Effector memory CD8-positive, alpha-beta T cell (primary cell): ENCODE data around the gene ALKBH5.

Source experiments
- ATAC-seq: fragments of 150-1000 bp; cut with Tn5 transposase; replicated peaks from 2 replicates; pipeline ENCODE4 v1.10.0; 2021; ENCODE audit warnings: mild to moderate bottlenecking, moderate library complexity
- DNase-seq, 3 experiments: peaks; one replicate each; pipeline ENCODE4 v3.0.0; 2021
- H3K27ac Mint-ChIP-seq, 2 donors: one replicate each; pipeline ENCODE4 v1.8.0; 2022; ENCODE audit warnings: mild to moderate bottlenecking in 2 of 2, mixed read lengths in 2 of 2, moderate library complexity in 2 of 2
- H3K27me3 Mint-ChIP-seq, 2 donors: one replicate each; pipeline ENCODE4 v1.8.0; 2022; ENCODE audit warnings: mixed read lengths in 2 of 2
- H3K36me3 Mint-ChIP-seq: one replicate; pipeline ENCODE4 v1.8.0; 2022; ENCODE audit warnings: mild to moderate bottlenecking, moderate library complexity, mixed read lengths; ENCODE audit not compliant: insufficient read depth
- H3K4me1 Mint-ChIP-seq, 2 donors: one replicate each; pipeline ENCODE4 v1.8.0; 2022; ENCODE audit warnings: low read depth in 2 of 2, mixed read lengths in 2 of 2
- H3K4me3 Mint-ChIP-seq, 2 donors: one replicate each; pipeline ENCODE4 v1.8.0; 2022; ENCODE audit warnings: mild to moderate bottlenecking in 2 of 2, mixed read lengths in 2 of 2, moderate library complexity in 2 of 2
- H3K9me3 Mint-ChIP-seq, 2 donors: one replicate each; pipeline ENCODE4 v1.8.0; 2022; ENCODE audit warnings: mixed read lengths in 2 of 2

The ALKBH5 gene

GRCh38 chr17:18161207-18162145, 22.2 kb upstream of the ALKBH5 start:
- H3K36me3 Mint-ChIP-seq, result peaks cover 3% of the 10 kb centered on the region
- H3K27me3 Mint-ChIP-seq, result peaks cover 0 to 8% of the 10 kb centered on the region in 2 donors
- no peak for ATAC-seq
- no peak for DNase-seq
- peaks cover 8 to 9% of the 10 kb centered on the region in 2 donors for H3K4me1 Mint-ChIP-seq
- H3K9me3 Mint-ChIP-seq, result no peaks in the 10 kb centered on the region
- no peak overlapping the region for H3K27ac Mint-ChIP-seq
- H3K4me3 Mint-ChIP-seq, result no peak overlapping the region

- DNase-seq (no peak), ATAC-seq (no peak)
- Mint-ChIP-seq H3K27ac (no peak overlapping the region), H3K27me3 (peaks cover 0 to 8% of the 10 kb centered on the region in 2 donors), H3K9me3 (no peaks in the 10 kb centered on the region), H3K4me1 (peaks cover 3 to 4% of the 10 kb centered on the region in 2 donors), H3K36me3 (peaks cover 3% of the 10 kb centered on the region), H3K4me3 (no peak overlapping the region)
Observed at GRCh38 chr17:18163547-18163946, 20.1 kb upstream of the ALKBH5 start.

DNA sequence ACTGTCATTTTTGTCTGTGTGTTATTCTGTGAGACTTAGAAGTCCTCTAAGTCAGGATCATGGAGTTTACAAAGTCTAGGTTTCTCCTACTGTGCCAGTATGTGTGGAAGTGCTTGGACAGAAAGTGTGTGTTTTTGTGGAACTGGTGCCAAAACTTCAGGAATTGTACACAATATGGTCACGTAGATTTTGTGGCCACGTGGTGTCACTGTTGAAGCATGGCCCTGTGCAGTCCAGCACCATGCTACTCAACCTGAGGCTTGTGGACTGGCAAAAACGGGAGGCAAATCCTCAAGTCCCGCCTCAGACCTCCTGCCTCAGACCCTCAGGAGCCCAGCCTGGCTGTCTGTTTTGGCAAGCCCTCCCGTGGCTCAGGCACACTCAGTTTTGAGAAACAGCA, 16.7 kb upstream of the ALKBH5 start:
- no peak overlapping the region for H3K27ac Mint-ChIP-seq
- no peaks in the 10 kb centered on the region for H3K36me3 Mint-ChIP-seq
- H3K4me3 Mint-ChIP-seq, result no peak overlapping the region
- no peak for DNase-seq
- no peaks in the 10 kb centered on the region for H3K9me3 Mint-ChIP-seq
- no peaks in the 10 kb centered on the region for H3K4me1 Mint-ChIP-seq
- no peak for ATAC-seq
- H3K27me3 Mint-ChIP-seq, result peaks cover 0 to 1% of the 10 kb centered on the region in 2 donors

GRCh38 chr17:18167421-18167820, 16.2 kb upstream of the ALKBH5 start:
- H3K36me3 Mint-ChIP-seq, result peaks cover 3% of the 10 kb centered on the region
- no peaks in the 10 kb centered on the region for H3K4me1 Mint-ChIP-seq
- DNase-seq (no peak), ATAC-seq (no peak)
- H3K27ac Mint-ChIP-seq, result no peak overlapping the region
- H3K27me3 Mint-ChIP-seq, result no peaks in the 10 kb centered on the region
- H3K4me3 Mint-ChIP-seq, result no peak overlapping the region
- H3K9me3 Mint-ChIP-seq, result no peaks in the 10 kb centered on the region

DNA sequence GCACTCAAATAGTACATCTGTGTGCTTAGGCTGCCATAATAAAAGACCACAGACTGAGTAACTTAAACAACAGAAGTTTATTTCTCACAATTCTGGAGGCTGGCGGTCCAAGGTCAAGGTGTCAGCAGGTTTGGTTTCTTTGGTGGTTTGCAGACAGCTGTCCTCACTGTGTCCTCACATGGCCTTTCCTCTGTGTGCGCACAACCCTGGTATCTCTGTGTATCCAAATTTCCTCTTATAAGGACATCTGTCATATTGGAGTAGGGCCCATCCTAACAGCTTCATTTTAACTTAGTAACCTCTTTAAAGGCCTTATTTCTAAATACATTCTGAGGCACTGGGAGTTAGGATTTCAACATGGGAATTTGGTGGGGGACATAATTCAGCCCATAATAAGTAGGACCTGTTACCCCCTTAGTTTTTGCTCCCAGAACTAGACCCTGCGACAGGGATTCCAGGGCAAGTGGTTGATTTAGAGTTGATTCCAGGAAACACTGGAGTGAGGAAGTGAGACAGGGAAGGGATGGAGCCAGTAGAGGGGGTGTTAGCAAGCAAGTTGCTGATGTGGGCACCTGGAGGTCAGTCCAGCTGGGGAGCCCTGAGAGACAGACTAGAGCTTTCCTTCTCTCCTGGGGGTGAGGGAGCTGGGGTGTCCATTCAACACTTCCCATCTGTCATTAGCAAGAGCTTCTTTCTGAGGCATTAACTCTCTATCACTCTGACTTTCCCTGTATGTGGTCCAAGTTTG, 10.9 kb upstream of the ALKBH5 start:
- peaks cover 0 to 1% of the 10 kb centered on the region in 2 donors for H3K4me1 Mint-ChIP-seq
- H3K27me3 Mint-ChIP-seq, result no peaks in the 10 kb centered on the region
- no peaks in the 10 kb centered on the region for H3K9me3 Mint-ChIP-seq
- DNase-seq, result no peak
- no peak overlapping the region for H3K4me3 Mint-ChIP-seq
- H3K27ac Mint-ChIP-seq, result no peak overlapping the region
- H3K36me3 Mint-ChIP-seq, result peaks cover 3% of the 10 kb centered on the region
- ATAC-seq, result no peak

GRCh38 chr17:18173740-18174139, 9.9 kb upstream of the ALKBH5 start:
- Mint-ChIP-seq H3K36me3 (peaks cover 6% of the 10 kb centered on the region), H3K4me3 (no peak overlapping the region), H3K4me1 (peaks cover 0 to 1% of the 10 kb centered on the region in 2 donors), H3K9me3 (no peaks in the 10 kb centered on the region), H3K27me3 (no peaks in the 10 kb centered on the region), H3K27ac (peak overlapping the region in 1 of 2 donors; percentile 75)
- no peak for ATAC-seq
- no peak for DNase-seq

DNA sequence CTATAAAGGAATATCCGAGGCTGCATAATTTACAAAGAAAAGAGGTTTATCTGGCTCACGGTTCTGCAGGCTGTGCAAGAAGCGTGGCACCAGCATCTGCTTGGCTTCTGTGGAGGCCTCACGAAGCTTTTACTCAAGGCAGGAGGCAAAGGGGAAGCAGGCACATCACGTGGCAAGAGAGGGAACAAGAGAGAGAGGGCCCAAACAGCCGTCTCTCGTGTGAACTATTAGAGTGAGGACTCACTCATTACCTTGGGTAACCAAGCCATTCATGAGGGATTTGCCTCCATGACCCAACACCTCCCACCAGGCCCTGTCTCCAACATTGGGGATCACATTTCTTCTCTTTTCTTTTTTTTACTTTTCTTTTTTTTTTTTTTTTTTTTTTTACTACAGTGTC, 7.5 kb upstream of the ALKBH5 start:
- H3K36me3 Mint-ChIP-seq, result peaks cover 10% of the 10 kb centered on the region
- peaks cover 0 to 1% of the 10 kb centered on the region in 2 donors for H3K4me1 Mint-ChIP-seq
- peak overlapping the region in 1 of 2 donors; percentile 16 for H3K27ac Mint-ChIP-seq
- no peaks in the 10 kb centered on the region for H3K9me3 Mint-ChIP-seq
- H3K27me3 Mint-ChIP-seq, result no peaks in the 10 kb centered on the region
- no peak overlapping the region for H3K4me3 Mint-ChIP-seq
- DNase-seq (no peak), ATAC-seq (no peak)

DNA sequence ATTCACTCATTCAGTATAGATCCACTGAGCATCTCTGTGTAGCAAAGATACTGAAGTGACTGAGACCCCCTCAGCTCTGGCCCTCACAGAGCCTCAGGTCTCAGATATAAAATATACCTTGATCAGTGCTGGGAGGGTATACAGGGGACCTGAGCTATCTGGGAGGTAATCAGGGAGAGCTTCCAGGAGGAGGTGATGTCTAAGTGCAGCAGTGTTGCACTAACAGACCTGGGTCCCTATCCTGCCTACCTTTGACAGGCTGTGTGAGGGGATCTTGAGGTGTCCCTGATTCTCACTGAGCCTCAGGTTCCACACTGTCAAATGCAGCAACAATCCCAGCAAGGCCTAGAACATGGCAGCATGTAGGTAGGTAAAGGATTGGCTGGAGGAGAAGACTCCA, 6.5 kb upstream of the ALKBH5 start:
- Mint-ChIP-seq H3K9me3 (no peaks in the 10 kb centered on the region), H3K27ac (no peak overlapping the region), H3K4me3 (no peak overlapping the region), H3K4me1 (peaks cover 2 to 4% of the 10 kb centered on the region in 2 donors), H3K27me3 (no peaks in the 10 kb centered on the region), H3K36me3 (peaks cover 17% of the 10 kb centered on the region)
- ATAC-seq, result no peak
- no peak for DNase-seq

GRCh38 chr17:18177722-18178121, 5.9 kb upstream of the ALKBH5 start:
- H3K4me3 Mint-ChIP-seq, result no peak overlapping the region

GRCh38 chr17:18179196-18179595, 4.4 kb upstream of the ALKBH5 start:
- Mint-ChIP-seq H3K9me3 (no peaks in the 10 kb centered on the region), H3K36me3 (peaks cover 35% of the 10 kb centered on the region), H3K27me3 (no peaks in the 10 kb centered on the region), H3K27ac (peak overlapping the region in 1 of 2 donors; percentile 55), H3K4me3 (no peak overlapping the region), H3K4me1 (peaks cover 8 to 9% of the 10 kb centered on the region in 2 donors)
- ATAC-seq (no peak), DNase-seq (no peak)

More at GRCh38 chr17:18177722-18178121, 5.9 kb upstream of the ALKBH5 start:
- peaks cover 7% of the 10 kb centered on the region in 2 donors for H3K4me1 Mint-ChIP-seq
- peaks cover 21% of the 10 kb centered on the region for H3K36me3 Mint-ChIP-seq
- DNase-seq (no peak), ATAC-seq (no peak)
- no peak overlapping the region for H3K27ac Mint-ChIP-seq
- H3K27me3 Mint-ChIP-seq, result no peaks in the 10 kb centered on the region
- no peaks in the 10 kb centered on the region for H3K9me3 Mint-ChIP-seq

- Mint-ChIP-seq H3K27ac (peak overlapping the region in 1 of 2 donors; percentile 55), H3K4me3 (no peak overlapping the region), H3K9me3 (no peaks in the 10 kb centered on the region), H3K27me3 (no peaks in the 10 kb centered on the region), H3K4me1 (peaks cover 10 to 12% of the 10 kb centered on the region in 2 donors), H3K36me3 (peaks cover 41% of the 10 kb centered on the region)
- DNase-seq (no peak), ATAC-seq (no peak)
Observed at GRCh38 chr17:18179804-18180203, 3.8 kb upstream of the ALKBH5 start.

DNA sequence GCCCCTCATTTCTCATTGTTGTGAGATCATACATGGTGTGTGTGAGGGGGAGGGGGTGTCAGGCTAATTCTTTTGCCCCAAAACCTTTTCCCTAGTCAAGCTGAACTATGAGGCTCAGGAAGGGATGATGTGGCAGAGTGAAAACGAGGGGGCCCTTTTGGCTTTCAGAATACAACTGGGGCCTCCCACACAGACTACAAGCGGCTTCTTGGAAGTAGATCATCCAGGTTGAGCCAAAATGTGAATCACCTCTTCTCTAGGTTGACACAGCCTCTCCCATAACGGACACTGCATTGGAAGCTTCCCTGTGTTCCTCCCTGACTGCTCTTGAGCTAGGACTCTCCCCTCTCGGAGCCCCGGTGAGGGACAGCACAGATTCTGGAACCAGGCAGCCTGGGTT, 2.3 kb upstream of the ALKBH5 start:
- DNase-seq (no peak), ATAC-seq (no peak)
- Mint-ChIP-seq H3K4me1 (peaks cover 22 to 26% of the 10 kb centered on the region in 2 donors), H3K27me3 (no peaks in the 10 kb centered on the region), H3K27ac (peak overlapping the region; percentile 98 to 99), H3K36me3 (peaks cover 52% of the 10 kb centered on the region), H3K4me3 (no peak overlapping the region), H3K9me3 (no peaks in the 10 kb centered on the region)

DNA sequence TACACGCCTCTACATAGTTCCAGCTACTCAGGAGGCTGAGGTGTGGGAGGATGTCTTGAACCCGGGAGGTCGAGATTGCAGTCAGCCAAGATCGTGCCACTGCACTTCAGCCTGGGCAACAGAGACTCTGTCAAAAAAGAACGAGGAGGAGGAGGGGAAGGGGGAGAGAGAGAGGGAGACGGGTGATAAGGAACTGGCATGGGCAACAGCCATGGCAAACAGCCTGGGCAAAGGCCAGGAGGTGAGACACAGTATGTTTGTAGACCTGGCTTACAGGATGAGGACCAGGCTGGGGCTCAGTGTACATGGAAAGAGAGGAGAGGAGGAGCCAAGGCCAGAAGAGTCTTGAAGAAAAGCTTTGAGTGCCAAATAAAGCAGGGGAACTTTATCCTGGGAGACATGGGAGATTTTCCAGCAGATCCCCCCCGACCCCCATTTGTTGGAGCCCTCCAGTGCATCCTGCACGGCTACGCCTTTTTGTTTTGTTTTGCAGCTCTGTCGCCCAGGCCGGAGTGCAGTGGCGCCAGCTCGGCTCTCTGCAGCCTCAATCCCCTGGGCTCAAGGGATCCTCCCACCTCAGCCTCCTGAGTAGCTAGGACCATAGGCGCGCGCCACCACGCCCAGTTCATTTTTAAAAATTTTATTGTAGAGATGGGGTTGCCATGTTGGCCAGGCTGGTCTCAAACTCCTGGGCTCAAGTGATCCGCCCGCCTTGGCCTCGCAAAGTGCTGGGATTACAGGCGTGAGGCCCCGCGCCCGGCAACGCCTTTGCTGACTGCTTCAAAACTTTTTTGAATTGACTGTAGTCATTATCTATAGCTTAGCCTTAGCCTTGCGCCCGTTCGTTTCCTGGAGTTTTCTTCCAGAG, 1.3 kb upstream of the ALKBH5 start:
- Mint-ChIP-seq H3K4me3 (peak overlapping the region; percentile 94 to 96), H3K4me1 (peaks cover 32 to 36% of the 10 kb centered on the region in 2 donors), H3K36me3 (peaks cover 59% of the 10 kb centered on the region)

More for the DNA sequence above, 1.3 kb upstream of the ALKBH5 start:
- Mint-ChIP-seq H3K27ac (peak overlapping the region; percentile 98 to 99), H3K9me3 (no peaks in the 10 kb centered on the region), H3K27me3 (no peaks in the 10 kb centered on the region)
- DNase-seq (peak in 1 of 3 experiments; percentile 10), ATAC-seq (no peak)
